NCI-H2081 treated with DMSO at 0.1 percent for 48 hours (cell line): Measurements from ENCODE around the gene SRPRA.
"Not testable (repeated sequence)": the region's sequence is repeated elsewhere in the genome, so short reads cannot be mapped to it uniquely, and the experiment has no call there.

ENCODE experiments used
- DNase-seq: peaks from one replicate; lab custom pipeline; 2025; lab: John Stamatoyannopoulos, UW

SRPRA gene

DNA sequence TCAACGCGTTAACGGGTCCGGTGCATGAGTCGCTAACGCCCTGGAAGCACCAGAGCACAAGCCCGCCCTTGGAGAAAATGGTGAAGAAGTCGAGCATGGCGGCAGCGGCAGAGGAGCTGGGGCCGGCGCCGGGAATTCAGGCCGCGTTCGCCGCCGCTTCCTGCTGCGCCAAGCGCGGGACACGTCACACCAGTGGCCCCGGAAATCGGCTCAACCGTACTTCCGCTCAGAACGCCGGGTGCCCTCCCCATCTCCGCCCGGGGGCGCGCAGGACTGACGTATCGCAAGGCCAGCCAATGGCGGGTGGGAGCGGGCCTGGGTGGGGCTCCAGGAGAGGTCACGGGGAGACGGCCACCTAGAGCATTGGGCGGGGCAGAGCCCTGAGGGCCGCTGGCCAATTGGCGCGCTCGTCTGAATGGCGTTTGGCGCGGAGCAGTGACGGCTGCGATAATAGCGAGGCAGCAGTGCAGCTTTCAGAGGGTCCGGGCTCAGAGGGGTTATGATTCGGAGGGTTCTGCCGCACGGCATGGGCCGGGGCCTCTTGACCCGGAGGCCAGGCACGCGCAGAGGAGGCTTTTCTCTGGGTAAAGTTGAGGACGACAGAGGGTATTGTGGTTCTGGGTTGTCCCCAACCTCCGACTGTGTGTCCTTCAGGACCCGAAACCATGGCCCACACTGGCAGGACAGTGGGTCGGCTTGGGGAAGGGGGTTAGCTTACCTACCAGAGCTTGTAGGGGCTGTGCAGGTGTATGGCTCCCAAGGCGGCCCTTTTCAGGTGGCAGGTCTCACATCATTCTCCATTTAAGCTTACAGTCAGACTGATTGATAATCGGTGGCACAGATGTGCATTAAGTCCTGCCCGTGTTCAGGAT lies at the start of gene SRPRA, which contains the start of gene FOXRED1:
Gene SRPRA (minus strand): TSS at position 188 of the 872 bp plus-strand sequence. CDS start 91 bp downstream, at position 97.
Gene FOXRED1 (plus strand): TSS at position 447 of the 872 bp plus-strand sequence. CDS start 53 bp downstream, at position 500.
- peak; percentile 97 for DNase-seq

- no peak for DNase-seq
Observed at GRCh38 chr11:126317756-126318573, 49.3 kb upstream of the SRPRA start.

DNA sequence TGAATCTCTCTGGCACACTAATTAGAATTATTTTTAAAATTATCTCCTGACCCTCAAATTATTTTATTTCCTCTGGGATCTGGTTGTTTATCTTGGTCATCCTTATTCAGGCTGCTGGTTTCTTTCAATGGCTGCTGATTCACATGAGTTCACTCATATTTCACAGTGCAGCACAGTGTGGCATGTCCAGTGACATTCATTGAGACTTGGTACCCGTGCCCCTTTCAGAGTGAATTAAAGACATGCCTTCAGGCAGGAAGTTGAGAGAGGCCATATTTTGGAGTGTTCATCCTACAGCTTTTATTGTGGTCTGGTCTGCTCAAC lies 48.7 kb upstream of the SRPRA start:
- DNase-seq: no peak

GRCh38 chr11:126313826-126314225 lies 45.1 kb upstream of the SRPRA start:
- no peak for DNase-seq

DNA sequence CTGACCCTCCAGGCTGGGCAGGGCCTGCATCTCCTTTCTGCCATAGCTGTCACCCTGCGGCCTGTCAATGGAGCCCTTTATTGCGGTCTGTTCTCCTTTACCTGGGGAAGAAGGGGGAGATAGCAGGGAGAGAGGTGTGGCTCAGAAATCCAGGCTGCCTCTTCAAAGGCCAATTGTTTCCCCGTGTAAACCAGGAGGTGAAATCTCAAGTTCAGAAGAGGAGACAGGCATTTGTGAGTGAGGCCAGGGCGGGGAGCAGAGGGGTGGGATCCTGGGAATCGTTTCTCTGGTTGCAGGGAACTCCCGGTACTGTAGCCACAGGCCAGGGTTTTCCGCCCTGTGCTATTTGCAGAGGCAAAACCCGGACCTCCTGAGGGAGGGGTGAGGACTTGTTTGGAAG lies 44.3 kb upstream of the SRPRA start:
- DNase-seq: no peak

DNA sequence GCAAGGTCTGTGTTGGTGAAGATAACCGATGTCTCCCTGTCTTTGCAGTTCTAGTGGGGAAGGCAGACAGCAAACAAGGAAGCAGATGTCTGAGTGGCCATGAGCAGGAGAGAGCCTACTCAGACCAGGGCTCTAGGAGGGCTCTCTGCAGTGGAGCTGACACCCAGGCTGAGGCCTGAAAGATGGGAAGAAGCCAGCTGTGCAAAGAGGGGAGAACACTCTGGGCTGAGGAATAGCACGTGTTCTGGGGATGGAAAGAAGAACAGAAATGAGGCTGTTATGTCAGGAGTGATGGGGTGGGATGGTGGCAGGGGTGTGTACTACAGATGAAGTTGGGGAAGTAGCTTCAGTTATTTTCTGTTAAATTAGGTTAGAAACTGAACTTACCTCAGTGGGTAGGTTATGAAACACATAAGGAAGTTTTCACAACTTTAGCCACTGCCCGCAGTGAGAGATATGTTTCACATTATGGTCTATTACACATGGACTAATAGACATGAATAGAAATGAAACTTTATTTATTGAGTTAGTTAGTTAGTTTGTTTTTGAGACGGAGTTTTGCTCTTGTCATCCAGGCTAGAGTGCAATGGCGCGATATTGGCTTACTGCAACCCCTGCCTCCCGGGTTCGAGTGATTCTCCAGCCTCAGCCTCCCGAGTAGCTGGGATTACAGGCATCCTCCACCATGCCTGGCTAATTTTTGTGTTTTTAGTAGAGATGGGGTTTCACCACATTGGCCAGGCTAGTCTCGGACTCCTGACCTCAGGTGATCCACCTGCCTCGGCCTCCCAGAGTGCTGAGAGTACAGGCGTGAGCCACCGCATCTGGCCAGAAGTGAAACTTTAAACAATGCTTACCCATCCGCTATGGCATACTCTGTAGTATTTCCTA lies 43.0 kb upstream of the SRPRA start:
- no peak for DNase-seq

DNA sequence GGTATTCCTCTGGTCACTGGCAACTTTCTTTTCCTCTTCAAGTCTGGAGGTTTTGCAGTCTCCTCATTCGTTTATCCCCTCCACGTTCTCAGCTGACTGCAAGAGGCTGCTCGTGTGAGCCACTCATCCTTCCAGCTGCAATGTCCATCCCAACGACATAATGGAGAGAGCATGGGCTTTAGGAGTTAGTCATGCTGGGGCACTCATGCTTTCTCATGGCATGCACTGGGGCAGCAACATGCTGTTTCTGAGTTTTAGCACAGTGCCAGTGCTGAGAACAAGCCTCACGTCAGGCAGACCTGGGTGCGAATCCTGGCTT lies 42.3 kb upstream of the SRPRA start:
- no peak for DNase-seq

DNA sequence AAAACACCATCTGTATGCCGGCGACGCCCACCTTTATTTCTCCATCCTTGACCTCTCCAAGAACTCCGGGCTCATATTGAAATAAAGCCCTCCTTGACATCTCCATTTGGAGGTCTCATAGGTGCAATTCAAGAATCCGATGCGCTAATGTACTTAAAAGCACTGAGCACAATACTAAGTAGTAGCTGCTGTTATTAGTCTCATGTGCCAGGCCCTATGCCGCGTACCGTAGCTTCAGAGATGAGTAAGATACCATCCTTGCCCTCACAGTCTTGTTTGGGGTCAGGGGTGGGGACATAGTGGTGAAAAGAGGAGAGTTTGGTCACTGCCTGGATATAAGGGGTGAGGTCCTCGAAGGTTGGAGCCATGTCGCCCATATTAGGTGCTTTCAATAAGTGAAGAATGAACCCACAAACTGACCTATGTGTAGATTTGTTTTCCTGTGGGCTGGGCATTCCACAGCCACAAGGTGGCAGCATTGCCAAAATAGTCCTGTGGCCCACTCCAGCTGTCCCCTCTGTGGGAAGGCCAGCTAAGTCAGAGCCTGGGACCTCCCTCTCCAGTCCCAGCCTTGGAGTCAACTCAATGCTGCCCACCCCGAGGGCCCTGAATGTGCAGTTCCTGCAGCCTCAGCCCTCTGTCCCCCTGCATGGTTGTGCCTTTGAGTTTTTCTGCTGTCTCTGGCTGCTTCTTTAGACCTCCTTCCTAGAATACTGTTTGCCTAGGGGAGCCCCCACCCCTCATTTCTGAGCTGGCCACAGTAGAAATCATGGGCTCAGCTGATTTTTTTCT lies 41.7 kb upstream of the SRPRA start:
- no peak for DNase-seq

DNA sequence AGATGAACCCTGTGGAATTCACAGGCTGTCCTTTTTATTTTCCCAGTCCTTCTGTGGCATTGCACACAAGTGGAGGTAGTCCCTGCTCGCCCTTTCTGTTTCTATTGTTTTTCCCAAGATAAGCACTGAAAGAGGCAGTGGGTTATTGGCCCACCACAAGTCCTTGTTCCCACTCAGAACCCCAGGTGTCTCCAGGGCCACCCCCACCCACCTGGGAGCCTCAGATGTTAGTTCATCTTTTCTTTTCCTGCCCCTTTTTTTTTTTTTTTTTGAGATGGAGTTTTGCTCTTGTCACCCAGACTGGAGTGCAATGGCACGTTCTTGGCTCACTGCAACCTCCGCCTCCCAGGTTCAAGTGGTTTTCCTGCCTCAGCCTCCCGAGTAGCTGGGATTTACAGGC lies 40.1 kb upstream of the SRPRA start:
- not testable (repeated sequence) for DNase-seq

DNA sequence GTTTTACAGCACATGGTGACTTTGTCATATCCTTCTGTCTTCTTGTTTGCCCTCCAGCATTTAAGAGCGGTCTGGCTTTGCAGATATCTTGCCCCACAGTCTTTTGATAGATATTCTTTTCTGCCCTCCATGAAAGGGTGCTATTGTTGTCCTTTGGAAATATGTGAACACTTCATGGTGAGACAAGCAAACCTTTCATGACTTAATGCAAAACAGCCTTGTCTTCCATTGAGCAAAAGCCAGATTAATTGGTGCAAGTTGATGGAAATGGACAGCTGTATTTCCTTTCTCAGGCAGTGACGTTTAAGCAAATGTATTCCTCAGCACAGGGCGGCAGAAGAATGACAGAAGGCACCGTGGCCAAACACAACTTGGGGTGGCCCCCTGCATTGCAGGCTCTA lies 39.6 kb upstream of the SRPRA start:
- no peak for DNase-seq

GRCh38 chr11:126307706-126308105 lies 39.0 kb upstream of the SRPRA start:
- DNase-seq: no peak

GRCh38 chr11:126305699-126306098 lies 37.0 kb upstream of the SRPRA start:
- DNase-seq: no peak

DNA sequence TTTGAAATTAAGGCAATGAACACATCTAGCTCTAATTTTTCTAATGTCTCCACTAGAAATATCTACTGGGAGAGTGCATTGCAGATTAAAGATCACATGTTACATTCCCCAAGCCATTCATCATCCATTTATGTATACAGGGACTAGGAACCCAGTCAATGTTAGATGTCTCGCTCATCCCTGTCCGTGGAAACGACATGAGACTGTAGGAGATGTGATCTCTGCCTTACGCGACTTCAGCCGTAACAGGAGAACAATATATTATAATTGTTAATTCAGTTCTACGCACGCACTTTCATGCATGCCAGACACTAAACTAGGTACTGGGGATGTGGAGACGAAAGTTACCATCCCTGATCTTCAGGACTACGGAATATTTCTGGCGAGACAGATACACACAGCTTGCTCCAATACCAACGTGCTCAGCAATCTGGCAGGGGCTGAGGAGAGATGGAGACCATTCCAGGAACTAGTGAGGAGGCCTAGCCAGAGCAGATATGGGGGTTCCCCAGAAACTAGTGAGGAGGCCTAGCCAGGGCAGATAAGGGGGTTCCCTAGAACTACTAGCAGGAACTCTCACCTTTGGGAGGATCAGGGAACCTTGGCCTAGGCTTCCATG lies 35.9 kb upstream of the SRPRA start:
- no peak for DNase-seq

DNA sequence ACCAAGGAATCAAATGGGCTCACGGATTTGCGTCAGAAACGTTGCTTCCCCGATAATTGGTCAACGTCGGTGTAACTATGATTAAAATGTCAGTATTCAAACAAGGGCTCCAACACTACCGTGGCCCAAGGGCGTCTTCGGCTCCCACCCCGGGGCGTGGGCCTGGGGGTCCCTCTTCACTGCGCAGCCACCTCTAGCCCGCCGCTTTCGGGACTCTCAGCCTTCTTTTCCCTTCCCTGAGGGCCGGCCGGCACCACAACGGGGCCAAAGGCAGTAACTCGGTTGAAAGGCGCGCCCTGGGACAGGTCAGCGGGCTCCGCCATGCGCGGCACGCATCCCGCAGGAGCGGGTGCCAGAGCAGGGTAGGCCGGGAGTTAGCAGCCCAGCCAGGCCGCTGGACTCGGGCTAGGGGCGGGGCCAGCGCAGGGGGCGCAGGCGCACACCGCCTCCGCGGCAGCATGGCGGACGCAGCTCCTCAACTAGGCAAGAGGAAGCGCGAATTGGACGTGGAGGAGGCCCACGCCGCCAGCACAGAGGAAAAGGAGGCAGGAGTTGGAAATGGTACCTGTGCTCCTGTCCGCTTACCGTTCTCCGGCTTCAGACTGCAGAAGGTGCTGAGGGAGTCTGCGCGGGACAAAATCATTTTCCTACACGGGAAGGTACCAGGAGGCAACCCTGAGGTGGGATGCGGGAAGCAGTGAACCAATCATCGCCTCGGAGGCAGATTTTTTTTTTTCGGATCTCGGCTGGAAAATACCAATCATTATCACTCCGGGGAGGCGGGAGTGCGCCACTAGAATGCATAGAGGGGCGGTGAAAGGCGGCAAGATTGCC lies 35.1 kb upstream of the SRPRA start, which contains the start of gene DCPS:
Gene DCPS (plus strand): TSS at position 438 of the 834 bp plus-strand sequence. CDS start 21 bp downstream, at position 459.
- DNase-seq: peak; percentile 87

DNA sequence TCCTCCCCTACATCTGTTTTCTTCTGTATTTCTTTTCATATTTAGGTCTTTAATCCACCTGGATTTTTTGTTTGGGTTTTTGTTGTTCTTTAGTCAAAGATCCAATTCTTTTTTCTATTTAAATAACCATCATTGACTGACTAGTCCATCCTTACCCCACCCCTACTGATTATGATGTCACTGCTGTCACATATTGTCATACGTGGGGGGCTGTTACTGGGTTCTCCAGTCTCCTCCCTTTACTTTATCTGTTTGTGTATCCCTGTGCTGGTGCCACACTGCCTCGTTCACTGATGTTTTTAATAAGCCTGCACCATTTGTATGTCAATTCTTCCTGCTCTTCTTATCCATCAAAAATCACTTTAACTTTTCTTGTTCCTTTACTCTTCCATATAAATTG lies 28.3 kb upstream of the SRPRA start:
- no peak for DNase-seq

- DNase-seq: no peak
Observed at GRCh38 chr11:126293726-126294125, 25.0 kb upstream of the SRPRA start.

DNA sequence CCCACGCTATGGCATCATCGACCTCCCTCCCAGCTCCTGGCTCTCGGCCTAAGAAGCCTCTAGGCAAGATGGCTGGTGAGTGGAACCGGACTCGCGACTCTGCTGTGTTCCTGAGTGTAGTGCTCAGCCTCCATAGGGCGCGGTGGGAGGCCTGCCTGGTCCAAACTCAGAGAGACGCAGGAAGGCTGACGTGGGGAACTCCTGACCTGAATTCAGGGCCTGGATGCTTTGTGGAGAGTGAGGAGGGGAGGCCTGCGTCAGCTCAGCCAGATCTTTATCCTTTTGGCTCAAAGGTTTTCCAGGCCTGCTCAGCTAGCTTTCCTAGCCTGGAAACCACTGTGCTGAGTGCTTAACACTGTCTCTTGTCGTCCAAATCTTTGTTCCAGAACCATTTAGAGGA lies 22.2 kb upstream of the SRPRA start:
- no peak for DNase-seq

DNA sequence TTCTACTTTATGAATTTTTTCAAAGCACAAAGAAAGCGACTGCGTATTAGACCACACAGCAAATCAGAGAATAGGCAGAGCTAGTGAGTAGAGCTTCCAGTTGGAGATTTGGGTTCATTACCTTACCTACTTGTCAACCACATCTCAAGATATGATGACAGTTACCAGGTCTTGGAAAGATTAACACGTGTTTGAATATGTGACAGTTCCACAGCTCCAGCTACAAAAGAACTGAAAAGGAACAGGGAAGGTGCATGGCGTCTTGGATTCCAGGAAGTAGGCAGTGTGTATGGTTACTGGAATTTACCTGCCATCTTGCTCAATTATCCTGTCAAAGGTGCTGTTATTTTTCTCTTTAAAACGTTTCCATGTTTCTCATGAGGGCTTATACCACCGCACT lies 19.5 kb upstream of the SRPRA start:
- DNase-seq: no peak

DNA sequence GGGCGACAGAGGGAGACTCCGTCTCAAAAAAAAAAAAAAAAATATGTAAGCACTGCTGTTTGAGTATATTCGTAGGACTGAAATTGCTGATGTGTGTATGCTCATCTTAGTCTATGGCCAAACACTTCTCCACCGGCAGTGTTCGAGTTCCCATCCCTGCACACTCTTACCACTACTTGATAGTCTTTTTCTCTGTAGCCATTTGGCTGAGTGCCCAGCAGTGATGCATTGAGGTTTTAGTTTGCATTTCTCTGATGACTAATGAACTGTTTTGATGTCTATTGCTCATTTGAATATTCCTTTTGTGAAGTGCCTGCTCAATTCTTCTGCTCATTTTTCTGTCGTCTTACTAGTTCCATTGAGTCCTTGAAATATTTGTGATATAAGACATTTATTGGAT lies 16.1 kb upstream of the SRPRA start:
- no peak for DNase-seq
